Astrocyte of the spinal cord (primary cell): Measurements from ENCODE around the gene KBTBD4.
"Not testable (repeated sequence)": the region's sequence is repeated elsewhere in the genome, so short reads cannot be mapped to it uniquely, and the experiment has no call there.

ENCODE experiments used
- DNase-seq: peaks from one replicate; pipeline ENCODE4 v3.0.0; 2011; ENCODE audit warnings: low read depth, low spot score
- H3K4me3 ChIP-seq: 2 replicates; pipeline ENCODE4 v1.5.1; 2011; ENCODE audit warnings: low read depth, mild to moderate bottlenecking, low read length, moderate library complexity
- in situ Hi-C: cut with HindIII; loops from 2 replicates; pipeline ENCODE4 v1.10.0; 2017; ENCODE audit warnings: low sequenced_read_pairs
- TF ChIP-seq, protein P1 (sequence below): IDR thresholded peaks from 2 replicates; pipeline ENCODE4 v1.5.1; 2012; ENCODE audit warnings: low read depth, mild to moderate bottlenecking, low read length, inconsistent platforms

The KBTBD4 gene

DNA sequence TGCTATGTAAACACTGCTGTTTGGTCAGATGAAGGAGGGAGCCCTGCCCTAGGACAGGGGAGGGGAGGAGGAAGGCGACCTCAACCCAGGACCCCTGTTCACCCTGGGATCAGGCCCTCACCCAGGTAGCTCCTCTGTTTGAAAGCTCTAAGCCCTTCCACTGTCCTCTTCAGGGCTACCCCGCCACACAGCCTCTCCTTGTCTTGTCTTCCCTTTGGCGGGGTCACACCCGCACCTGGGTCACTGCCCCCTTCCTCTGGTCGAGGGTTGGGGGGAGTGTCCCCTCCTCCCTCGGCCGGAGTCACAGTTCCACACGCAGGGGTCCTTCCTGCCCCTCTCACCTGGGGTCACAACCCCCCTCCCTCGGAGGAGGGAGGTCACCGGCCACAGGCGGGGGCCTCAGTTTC is 13.8 kb downstream of the KBTBD4 start:
- TF ChIP-seq, protein P1, sequence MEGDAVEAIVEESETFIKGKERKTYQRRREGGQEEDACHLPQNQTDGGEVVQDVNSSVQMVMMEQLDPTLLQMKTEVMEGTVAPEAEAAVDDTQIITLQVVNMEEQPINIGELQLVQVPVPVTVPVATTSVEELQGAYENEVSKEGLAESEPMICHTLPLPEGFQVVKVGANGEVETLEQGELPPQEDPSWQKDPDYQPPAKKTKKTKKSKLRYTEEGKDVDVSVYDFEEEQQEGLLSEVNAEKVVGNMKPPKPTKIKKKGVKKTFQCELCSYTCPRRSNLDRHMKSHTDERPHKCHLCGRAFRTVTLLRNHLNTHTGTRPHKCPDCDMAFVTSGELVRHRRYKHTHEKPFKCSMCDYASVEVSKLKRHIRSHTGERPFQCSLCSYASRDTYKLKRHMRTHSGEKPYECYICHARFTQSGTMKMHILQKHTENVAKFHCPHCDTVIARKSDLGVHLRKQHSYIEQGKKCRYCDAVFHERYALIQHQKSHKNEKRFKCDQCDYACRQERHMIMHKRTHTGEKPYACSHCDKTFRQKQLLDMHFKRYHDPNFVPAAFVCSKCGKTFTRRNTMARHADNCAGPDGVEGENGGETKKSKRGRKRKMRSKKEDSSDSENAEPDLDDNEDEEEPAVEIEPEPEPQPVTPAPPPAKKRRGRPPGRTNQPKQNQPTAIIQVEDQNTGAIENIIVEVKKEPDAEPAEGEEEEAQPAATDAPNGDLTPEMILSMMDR: no peak
- H3K4me3 ChIP-seq: peak overlapping the region; percentile 70
- in situ Hi-C loops: no loop called here
- DNase-seq: no peak

DNA sequence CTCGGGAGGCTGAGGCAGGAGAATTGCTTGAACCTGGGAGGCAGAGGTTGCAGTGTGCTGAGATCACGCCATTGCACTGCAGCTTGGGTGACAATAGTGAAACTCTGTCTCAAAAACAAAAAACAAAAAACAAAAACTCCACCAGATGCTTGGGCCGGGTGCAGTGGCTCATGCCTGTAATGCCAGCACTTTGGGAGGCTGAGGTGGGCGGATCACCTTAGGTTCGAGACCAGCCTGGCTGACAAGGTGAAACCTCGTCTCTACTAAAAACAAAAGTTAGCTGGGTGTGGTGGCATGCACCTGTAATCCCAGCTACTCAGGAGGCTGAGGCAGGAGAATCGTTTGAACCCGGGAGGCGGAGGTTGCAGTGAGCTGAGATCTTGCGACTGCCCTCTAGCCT is 14.4 kb downstream of the KBTBD4 start:
- in situ Hi-C loops, H3K4me3 ChIP-seq, DNase-seq: not testable (repeated sequence)

DNA sequence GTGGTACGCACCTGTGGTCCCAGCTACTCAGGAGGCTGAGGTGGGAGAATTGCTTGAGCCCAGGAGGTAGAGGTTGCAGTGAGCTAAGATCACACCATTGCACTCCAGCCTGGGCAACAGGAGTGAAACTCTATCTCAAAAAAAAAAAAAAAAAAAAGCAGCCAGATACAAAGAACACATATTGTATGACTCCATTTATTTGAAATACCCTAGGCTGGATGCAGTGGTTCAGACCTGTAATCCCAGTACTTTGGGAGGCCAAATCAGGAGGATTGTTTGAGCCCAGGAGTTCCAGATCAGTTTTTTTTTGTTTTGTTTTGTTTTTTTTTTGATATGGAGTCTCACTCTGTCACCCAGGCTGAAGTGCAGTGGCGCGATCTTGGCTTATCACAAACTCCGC is 16.4 kb downstream of the KBTBD4 start:
- DNase-seq, in situ Hi-C loops, H3K4me3 ChIP-seq: not testable (repeated sequence)

DNA sequence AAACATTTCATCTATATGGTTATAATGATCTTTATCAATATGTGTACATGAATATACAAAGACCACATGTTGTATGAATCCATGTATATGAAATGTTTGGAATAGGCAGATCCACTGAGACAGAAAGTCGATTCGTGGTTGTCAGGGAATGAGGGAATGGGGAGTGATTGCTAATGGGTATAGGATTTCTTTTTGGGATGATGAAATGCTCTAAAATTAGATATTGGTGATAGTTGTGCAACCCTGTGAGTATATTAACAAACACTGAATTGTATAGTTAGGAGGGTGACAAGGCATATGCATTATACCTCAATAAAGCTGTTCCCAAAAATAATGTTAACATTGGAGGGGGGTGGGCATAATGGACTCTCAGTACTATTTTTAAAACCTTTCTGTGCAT is 18.3 kb downstream of the KBTBD4 start:
- in situ Hi-C loops: no loop called here
- H3K4me3 ChIP-seq: no peak overlapping the region
- no peak for DNase-seq
- TF ChIP-seq, protein P1: no peak

DNA sequence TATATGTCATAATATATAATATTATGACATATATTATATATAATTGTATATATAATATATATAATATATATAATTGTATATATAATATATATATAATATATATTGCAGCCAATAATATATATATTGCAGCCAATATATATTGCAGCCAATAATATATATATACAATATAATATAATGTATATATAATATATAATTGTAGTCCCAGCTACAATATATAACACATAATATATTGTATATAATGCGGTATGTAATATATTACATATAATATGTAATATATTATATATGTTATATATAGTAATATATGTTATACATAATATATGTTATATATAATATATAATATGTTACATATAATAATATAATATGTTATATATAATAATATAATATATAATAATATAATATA is 20.1 kb downstream of the KBTBD4 start:
- TF ChIP-seq, protein P1: no peak

DNA sequence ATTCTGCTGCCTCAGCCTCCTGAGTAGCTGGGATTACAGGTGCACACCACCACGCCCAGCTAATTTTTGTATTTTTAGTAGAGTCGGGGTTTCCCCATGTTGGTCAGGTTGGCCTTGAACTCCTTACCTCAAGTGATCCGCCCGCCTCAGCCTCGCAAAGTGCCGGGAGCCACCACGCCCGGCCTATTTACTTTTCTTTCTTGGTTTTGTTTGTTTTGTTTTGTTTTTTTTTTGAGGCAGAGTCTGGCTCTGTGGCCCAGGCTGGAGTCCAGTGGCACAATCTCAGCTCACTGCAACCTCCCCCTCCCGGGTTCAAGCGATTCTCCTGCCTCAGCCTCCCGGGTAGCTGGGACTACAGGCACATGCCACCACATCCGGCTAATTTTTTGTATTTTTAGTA is 21.8 kb downstream of the KBTBD4 start:
- DNase-seq, in situ Hi-C loops, H3K4me3 ChIP-seq: not testable (repeated sequence)

More for the DNA sequence above, 20.1 kb downstream of the KBTBD4 start:
- in situ Hi-C loops: no loop called here
- H3K4me3 ChIP-seq: no peak overlapping the region
- DNase-seq: no peak

DNA sequence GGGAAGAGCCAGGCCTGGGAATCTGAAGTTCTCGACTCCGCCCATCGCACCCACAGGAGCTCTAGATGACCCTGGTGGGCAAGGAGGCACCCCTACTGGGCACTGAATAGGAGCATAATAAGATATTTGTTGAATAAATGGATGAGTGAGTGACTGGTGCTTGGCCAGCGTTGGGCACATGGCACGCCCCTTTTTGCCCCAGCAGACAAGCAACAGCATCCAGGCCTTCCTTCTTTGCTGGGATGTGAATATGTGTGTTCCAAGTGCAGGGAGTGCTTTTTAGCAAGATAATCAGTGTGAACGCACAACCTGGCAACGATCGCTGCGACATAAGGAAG is 25.4 kb downstream of the KBTBD4 start:
- DNase-seq: no peak
- TF ChIP-seq, protein P1: no peak
- peak overlapping the region; percentile 55 for H3K4me3 ChIP-seq
- in situ Hi-C loops: no loop called here

DNA sequence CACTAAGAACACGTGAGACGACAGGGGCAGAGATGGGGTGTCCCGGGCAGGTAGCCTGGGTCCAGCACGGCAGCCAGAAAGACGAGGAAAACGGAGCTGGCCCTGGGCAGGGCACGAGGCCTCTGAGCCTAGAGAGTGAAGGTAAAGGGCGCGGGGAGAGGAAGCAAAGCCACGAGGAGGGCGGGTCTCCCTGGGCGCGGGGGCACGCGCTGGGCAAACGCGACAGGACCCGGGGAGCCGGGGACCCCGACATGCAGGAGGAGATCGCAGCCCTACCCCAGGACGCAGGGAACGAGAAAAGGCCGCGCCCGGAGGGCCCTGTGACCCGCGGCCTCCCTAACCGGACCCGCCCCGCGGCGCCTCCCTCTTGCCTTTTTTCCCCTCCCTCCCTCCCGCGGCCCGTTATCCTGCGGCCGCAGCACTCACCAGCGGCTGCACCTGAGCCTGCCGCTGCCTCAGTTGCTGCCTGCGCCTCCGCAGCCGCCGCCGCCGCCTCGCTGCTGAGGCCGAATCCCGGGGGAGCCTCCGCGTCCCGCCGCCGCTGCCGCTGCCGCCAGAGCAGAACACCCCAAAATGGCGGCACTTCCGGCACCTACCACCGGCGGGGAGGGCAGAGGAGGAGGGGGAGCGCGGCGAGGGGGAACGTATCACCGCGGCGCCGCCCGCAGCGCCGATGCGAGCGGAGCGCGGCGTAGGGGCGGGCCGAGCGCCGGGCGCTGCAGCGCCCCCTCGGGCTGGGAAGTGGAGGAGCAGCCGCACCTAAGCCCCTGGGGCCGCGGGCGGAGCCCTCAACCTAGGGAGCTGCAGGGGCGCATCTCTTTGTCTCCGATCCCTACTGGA is 26.0 kb downstream of the KBTBD4 start, which contains the start of gene CELF1:
CELF1 (minus strand) TSS at position 567 of the 840 bp plus-strand sequence. CDS start 53,609 bp downstream, outside the sequence.
- peak; percentile 88 for DNase-seq
- in situ Hi-C loops: no loop called here
- TF ChIP-seq, protein P1: peak; percentile 69
- H3K4me3 ChIP-seq: peak within 1 kb of the TSS; percentile 98
